Mucosa of gallbladder (tissue), 1 donor: ENCODE results near the gene RABEP1. TPM values are rescaled to one million over a fixed set of nuclear protein-coding genes. Genes with fewer than 3 reads are reported as not detected.

Source experiments
- DNase-seq: peaks from one replicate; pipeline ENCODE4 v3.0.0-alpha.2; 2020; ENCODE audit warnings: low spot score
- total RNA-seq: library from RNA; stranded (reverse); gene quantifications from one replicate; pipeline ENCODE4 v1.2.1, GENCODE V29; 2021
- donor health status: DM: no; HTN: no; CAD: no.

Gene RABEP1
- total RNA-seq, 1 donor from 2014 or later: 35.9 TPM

DNA sequence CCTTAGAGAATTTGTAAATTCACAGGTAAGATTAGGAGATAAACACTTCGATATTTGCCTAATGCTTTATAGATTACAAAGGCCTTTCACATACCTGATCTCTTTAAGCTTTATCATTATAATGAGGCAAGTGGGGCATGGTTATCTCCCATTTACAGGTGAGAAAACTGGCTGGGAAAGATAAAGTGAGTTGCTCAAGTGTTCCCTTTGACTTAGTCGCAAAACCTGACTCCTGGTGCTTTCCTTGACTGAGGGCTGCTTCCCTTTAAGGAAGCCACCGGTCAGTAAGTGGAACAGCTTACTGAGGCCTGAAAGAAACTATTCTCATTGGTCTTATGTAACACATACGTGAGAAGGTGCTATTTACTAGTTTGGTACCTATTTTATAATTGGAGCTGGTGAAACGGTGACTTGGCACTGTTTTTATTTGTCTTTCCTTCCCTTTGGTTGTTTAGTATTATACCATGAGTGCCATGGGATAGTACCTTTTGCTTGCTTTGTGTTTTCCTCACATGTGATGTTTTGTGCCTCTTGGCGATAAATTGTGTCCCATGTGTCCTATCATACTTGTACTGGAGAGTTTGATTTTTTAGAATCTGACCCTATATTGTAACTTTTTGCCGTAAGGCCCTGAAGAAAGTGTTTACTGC, 80.2 kb downstream of the RABEP1 start:
- DNase-seq: no peak

DNA sequence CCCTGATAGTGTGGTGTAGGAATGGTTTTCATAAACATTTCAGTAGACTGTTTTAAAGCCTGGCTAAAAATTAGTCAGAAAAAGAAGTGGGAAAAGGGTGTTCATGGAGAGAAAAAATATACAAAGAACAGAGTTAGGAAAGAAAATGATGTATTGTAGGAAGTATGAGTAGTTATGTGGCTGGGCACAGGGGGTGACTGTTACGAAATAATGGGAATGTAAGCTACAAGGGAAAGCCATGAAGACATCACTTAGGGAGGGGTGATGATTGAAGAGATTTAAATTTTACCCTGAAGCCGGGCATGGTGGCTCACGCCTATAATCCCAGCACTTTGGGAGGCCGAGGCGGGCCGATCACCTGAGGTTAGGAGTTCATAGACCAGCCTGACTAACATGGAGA, 82.1 kb downstream of the RABEP1 start:
- no peak for DNase-seq

DNA sequence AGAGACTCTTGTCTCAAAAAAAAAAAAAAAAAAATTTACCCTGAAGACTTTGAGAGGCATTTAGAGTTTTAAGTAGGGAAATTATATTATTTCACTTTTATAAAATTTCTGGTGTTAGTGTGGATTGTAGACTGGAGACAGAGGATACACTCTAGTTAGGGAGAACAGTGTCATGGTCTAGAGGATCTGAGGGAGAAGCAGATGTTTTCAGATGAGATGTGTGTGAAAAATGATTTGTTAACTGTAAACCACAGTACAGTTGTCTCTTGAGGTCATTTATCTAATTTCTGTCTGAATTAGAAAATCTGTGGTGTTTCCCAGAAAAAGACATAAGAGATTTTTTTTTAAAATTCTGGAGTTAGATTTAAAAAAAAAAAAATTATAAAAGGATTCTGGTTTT, 82.6 kb downstream of the RABEP1 start:
- DNase-seq: no peak

DNA sequence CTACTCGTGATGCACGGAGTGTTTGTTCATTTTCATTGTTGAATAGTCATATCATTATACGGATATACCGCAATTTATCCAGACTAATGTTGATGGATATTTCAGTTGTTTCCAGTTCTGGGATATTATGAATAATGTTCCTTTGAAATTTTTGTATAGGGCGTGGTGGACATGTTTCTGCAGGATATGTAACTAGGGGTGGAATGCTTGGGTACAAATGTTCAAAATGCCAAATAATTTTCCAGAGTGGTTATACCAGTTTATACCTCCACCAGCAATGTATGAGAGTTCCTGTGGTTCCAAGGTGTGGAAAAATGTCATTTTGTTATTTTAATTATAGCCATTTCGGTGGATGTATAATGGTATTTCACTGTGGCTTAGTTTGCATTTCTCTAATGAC, 83.7 kb downstream of the RABEP1 start:
- DNase-seq: no peak

DNA sequence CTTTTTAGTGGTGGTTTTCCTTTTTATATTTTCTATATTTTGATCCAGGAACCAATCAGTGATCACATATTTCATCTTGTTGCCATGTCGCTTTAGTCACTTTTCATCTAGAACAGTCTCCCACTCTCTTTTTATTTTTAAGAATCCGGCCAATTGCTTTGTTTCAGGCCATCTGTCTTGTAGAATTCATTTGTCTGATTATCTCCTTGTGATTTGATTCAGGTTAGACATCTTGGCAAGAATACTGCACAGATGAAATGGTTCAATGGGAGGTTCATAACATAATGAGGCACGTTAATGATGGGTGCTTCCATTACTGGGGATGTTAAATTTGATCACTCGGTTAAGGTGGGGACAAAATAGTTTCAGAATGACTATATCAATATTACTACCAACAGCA, 88.3 kb downstream of the RABEP1 start:
- no peak for DNase-seq

DNA sequence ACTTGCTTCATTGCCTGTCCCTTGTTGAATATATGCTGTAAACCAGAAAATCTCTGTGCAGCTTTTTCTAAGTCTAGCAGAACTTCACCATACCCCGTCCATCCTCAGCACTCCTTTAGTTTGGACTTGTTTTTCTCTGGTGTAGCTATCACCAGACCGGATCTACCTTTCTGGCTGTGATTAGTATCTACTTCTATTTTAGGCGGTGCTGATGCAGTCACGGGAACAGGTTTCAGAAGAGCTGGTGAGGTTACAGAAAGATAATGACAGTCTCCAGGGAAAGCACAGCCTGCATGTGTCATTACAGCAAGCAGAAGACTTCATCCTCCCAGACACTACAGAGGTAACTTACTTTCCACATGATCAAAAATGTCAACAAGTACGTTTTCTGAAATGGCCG, 91.0 kb downstream of the RABEP1 start:
- no peak for DNase-seq

DNA sequence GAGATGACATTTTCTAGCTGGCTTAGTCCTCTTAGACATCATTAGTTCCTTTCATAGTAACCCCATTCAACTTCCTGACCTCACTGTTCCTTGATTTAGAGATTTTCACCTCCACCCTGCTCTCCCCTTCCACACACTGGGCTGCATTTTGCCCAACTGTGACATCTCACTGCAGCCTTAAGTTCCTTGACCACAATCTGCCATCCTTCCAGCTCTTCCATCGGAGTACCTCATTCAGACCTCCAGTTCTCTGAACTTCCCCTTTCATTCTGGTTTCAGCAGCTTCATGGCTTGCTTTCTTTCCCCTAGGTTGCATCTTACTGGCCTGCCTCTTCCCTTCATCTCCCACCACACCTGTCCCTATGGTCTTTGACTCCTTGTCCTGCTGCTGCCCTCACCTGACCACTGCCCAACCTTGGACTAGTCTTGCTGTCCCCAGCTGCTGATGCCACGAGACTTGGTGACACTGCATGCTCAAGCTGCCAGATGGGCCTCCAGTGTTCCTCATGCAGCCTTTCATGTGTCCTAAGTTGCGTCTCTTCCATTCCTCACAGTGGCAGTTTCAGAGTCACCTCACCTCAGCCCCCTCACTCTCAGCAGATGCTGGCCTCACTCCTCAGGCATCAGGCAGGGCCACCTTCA, 96.6 kb downstream of the RABEP1 start:
- no peak for DNase-seq

DNA sequence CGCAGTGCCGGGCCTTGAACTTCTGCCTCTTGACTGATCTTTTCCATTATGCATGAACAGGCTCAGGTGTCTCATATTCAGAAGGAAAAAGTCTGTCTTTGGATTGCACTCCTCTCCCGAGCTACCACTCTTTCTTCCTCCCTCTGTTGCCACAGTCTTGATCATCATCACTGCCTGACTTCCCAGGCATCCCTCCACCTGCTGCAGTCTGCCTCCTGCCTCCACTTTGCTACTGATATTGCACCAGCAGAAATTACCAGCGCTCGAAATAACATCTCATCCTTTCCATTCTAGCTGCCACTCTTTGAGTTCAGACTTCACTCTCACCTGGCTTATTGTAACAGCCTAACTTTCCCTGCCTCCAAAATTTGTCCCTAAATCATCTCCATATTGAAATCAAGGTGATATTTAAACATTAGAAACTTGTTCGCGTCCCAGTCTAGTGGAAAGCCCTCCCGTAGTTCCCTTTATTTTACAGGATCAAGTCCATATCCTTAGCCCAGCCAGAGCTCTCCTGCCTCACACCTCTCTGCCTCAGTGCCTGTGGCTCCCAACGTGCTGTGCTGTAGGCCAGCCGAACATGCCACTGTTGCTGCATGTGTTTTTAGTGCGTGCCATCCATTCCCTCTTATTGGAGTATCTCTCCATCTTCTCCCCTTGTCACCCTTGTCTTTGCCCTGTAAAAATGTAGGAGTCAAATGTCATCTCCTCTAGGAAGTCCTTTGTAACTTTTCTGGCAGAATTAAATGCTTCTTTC, 97.4 kb downstream of the RABEP1 start:
- DNase-seq: no peak

DNA sequence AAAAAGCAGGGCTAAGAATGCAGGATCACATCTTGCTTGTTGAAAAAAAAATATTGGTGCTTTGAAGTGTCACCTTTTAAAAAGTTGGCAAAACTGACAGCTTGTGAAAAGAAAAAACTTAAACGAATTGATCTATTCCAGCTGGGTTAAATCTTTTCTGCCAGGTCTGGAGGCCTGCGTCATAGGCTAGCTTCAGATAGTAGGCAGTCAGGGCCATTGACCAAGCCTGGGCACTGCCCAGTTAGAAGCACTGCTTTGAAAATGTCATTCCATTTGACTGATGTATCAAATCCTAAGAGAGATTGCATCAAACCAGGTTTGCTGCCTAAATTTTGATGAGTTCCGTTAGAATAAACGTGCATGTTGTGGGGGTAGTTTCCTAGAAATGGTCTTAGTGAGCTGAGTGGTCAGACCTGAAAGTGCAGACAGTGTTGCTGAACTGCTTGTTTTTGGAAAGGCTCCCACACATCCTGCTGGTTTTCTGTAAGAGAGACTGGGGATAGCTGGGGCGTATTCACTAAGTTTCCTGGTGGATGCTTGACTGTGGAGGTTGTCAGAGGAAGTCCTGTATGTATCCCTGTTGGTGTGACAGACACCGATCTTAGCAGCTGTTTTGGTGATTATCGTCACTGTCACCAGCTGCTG, 98.5 kb downstream of the RABEP1 start:
- no peak for DNase-seq

DNA sequence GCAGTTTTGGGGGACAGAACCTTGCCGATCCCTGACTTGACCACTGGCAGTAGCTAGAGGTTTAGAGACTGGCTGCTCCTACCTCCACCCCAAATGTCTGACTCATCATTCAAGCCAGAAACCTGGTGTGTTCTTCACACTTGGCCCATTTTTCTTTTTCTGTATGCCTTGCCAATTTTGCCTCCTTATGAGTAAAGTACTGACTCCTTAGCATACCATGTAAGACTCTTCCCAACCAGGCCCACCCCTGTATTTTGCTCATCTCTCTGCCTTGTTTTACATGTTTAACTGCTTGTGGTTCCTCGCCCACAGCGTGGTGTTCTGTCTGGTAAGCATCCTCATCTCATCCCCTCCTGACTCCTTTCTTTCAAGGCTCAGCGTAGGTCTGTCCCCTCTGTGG, 99.5 kb downstream of the RABEP1 start:
- no peak for DNase-seq

DNA sequence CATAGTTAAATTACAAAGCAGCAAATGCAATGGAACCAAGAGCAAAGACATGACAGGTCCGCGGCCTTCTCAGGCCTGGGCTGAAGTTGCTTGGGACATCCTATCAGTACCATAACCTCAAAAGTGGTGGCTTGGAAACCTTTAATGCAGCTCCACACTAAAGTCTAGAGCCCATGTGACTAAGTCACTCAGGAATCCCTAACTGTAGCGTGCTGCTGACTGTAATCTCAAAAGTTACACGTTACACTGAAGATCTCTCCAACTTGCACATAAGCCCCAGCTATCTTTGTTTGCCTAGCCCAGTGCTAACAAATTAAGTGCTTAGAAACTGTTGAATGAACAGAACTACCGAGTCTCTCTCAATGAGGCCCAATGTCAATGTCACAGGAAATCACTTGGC, 109.6 kb downstream of the RABEP1 start:
- no peak for DNase-seq

DNA sequence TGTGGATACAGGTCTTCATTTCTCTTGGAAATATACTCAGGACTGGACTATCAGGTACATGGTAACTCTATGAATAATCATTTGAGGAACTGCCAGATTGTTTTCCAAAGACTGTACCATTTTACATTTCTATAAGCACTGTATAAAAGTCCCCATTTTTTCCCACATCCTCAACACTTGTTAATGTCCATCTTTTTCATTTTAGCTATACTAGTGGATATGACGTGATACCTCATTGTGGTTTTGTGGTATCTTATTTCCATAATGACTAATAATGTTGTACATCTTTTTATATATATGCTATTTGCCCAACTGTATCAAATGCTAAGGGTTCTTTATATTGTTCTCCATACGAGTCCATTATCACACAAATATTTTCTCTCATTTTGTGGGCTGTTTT, 114.5 kb downstream of the RABEP1 start:
- no peak for DNase-seq

DNA sequence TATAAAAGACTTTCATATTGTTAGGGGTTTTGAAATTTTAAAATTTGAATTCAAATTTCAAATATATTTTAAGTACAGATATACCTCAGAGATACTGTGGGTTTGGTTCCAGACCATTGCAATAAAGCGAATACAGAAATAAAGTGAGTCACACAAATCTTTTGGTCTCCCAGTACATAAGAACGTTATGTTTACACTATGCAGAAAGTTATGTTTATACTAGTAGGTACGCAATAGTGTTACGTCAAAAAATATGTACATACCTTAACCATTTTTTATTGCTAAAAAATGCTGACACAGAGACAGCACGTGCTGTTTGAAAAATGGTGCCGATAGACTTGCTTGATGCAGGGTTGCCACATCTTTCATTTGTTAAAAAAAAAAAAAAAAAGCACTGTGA, 117.7 kb downstream of the RABEP1 start:
- DNase-seq: no peak

DNA sequence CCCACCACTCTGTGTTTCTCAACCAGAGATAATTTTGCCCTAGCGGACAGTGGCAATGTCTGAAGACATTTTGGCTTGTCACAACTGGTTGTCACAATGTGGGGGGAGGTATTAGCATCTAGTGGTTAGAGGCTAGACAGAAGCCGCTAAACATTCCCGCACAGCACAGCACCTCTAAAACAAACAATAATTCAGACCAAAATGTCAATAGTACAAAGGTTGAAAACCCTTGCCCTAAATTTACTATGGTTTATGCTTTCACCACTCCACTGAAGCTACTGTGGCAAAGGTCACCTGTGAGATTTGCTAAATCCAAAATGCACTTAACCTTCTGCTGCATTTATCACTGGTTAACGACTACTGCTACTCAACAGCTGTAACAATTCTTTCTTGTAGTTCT, 123.3 kb downstream of the RABEP1 start:
- DNase-seq: no peak

DNA sequence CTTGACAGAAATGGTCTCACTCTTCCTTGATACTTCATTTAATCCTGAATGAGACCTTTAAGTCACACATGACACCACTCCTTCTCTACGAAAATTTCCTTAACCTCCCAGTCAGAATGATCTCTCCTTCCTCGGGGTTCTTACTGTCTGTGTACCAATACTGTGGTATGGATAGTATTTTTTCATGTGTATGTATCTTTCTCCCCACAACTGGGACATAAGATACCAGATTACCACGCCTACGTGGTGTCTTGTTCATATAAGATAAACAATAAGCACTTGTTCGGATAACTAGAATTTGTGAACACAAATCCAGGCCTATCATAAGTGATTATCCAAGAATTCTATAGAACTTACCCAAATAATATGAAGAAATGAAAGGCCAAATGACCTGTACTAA, 126.1 kb downstream of the RABEP1 start:
- no peak for DNase-seq

DNA sequence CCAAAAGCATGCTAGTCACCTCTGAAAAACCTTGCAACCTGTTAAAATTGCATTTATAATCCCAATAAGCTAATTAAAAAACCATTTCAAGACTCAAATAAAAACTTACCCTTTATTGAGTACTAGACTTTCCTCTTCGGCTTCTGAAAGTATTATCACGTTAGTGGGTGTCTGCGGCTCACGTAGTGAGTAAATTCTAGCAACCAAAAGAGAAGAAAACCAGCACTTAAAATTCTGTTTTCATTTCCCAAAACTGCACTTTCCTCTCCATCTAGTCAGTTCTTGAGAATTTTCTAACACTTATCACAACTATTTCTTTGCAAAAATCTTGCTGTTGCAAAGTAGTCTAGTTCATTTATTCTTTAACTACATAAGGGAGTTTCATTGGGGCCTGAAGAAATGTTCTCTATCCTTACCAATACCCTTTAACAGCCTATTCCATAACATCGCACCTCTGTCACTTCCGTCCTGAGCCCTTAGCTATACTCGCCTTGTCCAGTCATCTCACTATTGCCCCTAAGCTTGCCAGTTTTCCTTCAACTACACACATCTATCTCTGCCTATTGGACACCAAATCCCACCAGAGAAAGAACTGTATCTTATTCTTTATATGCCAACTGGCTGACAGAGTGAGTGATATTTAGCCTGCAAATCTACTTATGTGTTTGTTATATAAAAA, 128.6 kb downstream of the RABEP1 start:
- no peak for DNase-seq

DNA sequence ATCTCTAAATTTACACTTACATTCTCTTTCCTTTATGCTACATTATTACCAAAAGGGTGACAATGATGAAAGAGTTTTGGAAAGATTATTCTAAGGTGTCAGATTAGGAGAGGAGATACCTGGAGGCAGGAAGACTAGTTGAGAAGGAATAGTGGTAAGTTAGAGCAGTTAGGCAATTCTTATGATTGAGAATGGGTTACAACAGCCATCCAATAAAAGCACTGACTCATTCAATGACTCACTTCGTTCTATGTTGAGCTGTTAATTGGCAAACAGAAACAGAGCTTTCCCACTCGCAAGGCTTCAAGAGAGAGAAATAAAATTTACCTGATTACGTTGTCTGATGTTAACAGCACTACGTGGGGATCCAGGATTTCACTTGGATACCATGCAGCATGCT, 131.6 kb downstream of the RABEP1 start:
- DNase-seq: no peak

DNA sequence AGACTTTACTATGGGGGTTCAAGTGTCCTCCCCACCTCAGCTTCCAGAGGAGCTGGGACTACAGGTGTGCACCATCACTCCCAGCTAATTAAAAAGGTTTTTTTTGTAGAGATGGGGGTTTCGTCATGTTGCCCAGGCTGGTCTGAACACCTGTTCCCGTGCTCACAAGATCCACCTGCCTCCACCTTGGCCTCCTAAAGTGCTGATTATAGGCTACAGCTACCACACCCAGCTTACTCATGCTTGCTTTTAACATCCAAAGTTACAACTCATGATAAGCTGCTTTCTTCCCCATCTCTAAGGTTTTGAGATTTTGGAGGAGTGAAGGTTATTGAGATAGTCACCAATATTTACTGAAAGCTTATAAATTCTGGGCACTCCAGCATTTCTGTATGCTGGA, 134.8 kb downstream of the RABEP1 start:
- no peak for DNase-seq

DNA sequence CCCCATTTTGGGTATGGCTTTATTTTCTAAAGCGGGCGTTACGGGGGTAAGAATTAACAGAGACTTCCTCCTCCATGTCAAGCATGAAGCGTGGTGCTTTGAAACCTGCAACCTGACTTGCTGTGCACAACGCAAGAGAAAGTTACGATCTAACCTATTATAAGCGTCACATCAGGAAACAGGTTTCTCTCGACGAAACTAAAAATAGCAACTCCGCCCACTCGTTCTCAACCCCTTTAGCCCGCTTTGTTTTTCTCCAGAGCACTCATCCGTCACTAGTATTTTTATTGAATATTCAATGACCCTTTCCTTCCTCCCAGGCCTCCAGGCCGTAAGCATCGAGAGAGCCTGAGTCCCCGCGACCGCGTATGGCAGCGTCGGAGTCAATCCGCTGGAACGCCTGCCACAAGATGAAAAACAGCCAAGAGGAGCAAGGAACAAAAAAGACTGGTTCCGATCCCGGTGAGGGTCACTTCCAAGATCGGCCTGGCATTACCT, 136.8 kb downstream of the RABEP1 start:
- DNase-seq: peak; percentile 27

DNA sequence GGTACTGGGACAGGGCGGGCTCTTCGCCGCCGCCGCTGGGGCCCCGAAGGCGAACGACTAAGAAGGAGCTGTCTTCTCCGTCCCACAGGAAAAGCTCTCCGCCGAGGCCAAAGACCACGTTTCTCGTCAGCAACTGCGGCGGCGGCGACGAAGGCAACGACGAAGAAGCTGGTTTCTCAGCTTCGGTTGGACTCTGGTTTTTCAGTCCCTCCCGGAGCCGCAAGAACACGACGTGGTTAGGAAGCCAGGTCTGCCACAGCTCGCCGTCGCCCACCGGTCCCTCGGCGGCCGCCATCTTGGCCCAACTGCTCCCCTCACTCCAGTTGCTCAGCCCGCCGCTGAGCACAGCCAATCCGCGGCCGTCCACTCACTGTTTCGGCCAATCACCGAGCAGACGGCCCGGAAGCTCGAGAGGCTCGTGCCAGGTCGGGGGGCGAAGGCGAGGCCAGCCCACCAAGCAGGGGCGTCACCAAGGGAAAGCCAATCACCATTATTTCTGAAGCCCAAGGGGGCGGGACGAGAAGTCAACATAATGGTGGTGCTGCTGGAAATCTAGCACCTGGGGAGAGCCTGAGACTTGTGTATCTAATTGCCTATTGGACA, 137.4 kb downstream of the RABEP1 start, which contains the start of gene NUP88:
Gene NUP88 (minus strand): TSS at position 307 of the 603 bp plus-strand sequence. CDS start 12 bp downstream, at position 295.
- peak; percentile 96 for DNase-seq

DNA sequence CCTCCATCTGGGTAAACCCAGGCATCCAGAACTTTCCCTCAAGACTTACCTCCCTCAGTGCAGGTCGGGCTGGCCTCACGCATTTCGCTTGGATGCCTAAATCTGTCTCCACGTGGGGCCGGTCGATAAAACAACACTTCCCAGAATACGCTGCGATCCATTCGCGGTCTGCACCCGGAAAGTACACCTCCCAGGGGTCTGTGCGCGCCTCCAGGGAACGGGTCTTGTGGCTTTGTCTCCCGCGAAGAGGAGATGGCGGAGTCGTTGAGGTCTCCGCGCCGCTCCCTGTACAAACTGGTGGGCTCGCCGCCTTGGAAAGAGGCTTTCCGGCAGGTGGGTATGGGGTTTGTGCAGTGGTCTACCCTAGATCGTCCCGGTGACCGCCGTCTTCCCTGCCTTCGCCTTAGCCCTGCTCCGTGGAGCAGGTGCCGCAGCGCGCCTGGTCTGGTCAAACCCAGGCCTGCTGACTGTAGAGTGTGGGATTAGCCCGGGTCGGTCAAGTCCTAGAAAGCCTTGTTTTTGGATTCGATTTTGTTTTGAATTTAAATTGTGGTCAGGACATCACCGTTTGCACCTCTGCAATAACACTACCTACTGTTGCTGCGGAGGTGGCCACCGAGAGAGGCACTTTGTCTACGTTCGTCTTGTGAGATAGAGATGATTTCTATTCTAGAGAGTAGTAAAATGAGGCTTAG, 138.0 kb downstream of the RABEP1 start, which contains the start of gene RPAIN:
Gene RPAIN (plus strand): TSS at position 224 of the 695 bp plus-strand sequence. CDS start 29 bp downstream, at position 253.
- DNase-seq: peak; percentile 92
